ENCODE results near the gene RUNDC1.
"Not testable (repeated sequence)": the region's sequence is repeated elsewhere in the genome, so short reads cannot be mapped to it uniquely, and the experiment has no call there.

RUNDC1 gene

GRCh38 chr17:42992872-42993271 lies 12.5 kb downstream of the RUNDC1 start:
- DNase-seq: no peak

GRCh38 chr17:42993913-42994312 lies 13.5 kb downstream of the RUNDC1 start:
- DNase-seq: not testable (repeated sequence)

- DNase-seq: no peak
Measured at GRCh38 chr17:42997390-42997983, 17.1 kb downstream of the RUNDC1 start.

- peak; percentile 100 for DNase-seq
Measured at GRCh38 chr17:42997984-42998938, 17.9 kb downstream of the RUNDC1 start, which contains the start of gene RPL27. Gene RPL27 (plus strand): TSS chr17:42998419. CDS start chr17:42998751, 332 bp downstream.

GRCh38 chr17:42999003-42999525 lies 18.7 kb downstream of the RUNDC1 start:
- DNase-seq: no peak

GRCh38 chr17:43000894-43001293 lies 20.5 kb downstream of the RUNDC1 start:
- DNase-seq: not testable (repeated sequence)

GRCh38 chr17:43003542-43004172 lies 23.3 kb downstream of the RUNDC1 start:
- peak; percentile 3 for DNase-seq

- peak; percentile 48 for DNase-seq
Measured at GRCh38 chr17:43006639-43007551, 26.5 kb downstream of the RUNDC1 start, which contains the start of gene IFI35. Gene IFI35 (plus strand): TSS chr17:43006784. CDS start chr17:43006948, 164 bp downstream.

- no peak for DNase-seq
Measured at GRCh38 chr17:43010667-43011308, 30.4 kb downstream of the RUNDC1 start.

- no peak for DNase-seq
Measured at GRCh38 chr17:43011728-43012472, 31.5 kb downstream of the RUNDC1 start.

GRCh38 chr17:43013296-43013695 lies 32.9 kb downstream of the RUNDC1 start:
- DNase-seq: no peak

- DNase-seq: no peak
Measured at GRCh38 chr17:43014020-43014648, 33.8 kb downstream of the RUNDC1 start.

GRCh38 chr17:43014649-43015542 lies 34.5 kb downstream of the RUNDC1 start:
- no peak for DNase-seq

- DNase-seq: no peak
Measured at GRCh38 chr17:43015579-43015978, 35.2 kb downstream of the RUNDC1 start.

- DNase-seq: no peak
Measured at GRCh38 chr17:43016216-43016615, 35.9 kb downstream of the RUNDC1 start.

GRCh38 chr17:43018008-43018853 lies 37.9 kb downstream of the RUNDC1 start:
- peak; percentile 23 for DNase-seq

GRCh38 chr17:43018932-43019331 lies 38.6 kb downstream of the RUNDC1 start:
- no peak for DNase-seq

GRCh38 chr17:43019418-43019817 lies 39.1 kb downstream of the RUNDC1 start:
- DNase-seq: no peak

All from NCI-H2171 treated with DMSO at 0.1 percent for 48 hours (cell line).